Pancreas (tissue), 10 donors: Measurements from ENCODE around the gene MCAT. TPM values are rescaled to one million over a fixed set of nuclear protein-coding genes. Genes with fewer than 3 reads are reported as not detected.

Experiments
- ATAC-seq, 4 donors: fragments of 200-7000 bp; cut with Tn5 transposase; one replicate each; pipeline versions ENCODE4 v1.8.0 to v1.9.1; 2020; ENCODE audit warnings: mild to moderate bottlenecking in 4 of 4, moderate library complexity in 4 of 4
- DNase-seq, 6 donors: peaks; one replicate each; pipeline ENCODE4 v3.0.0-alpha.2; 2020
- FAIRE-seq: peaks from 2 replicates; lab custom pipeline; 2012; peaks lifted over from hg19 to GRCh38; lab: Jason Lieb, UNC
- H3K27ac ChIP-seq, 4 donors: fragments of 200-600 bp; sonication (generic); 1 replicate in 3 of 4; 2 replicates in 1 of 4; pipeline versions ENCODE4 v1.5.0 to v1.8.0; 2020
- H3K27me3 ChIP-seq, 4 donors: fragments of 200-600 bp; one replicate each; pipeline ENCODE4 v1.8.0; 2021
- H3K36me3 ChIP-seq, 3 donors: fragments of 200-600 bp; sonication (generic) in 1 of 3; one replicate each; pipeline versions ENCODE4 v1.5.0 to v1.8.0; 2020 to 2021
- H3K4me1 ChIP-seq, 3 donors: fragments of 200-600 bp; one replicate each; pipeline ENCODE4 v1.8.0; 2021
- H3K4me3 ChIP-seq, 4 donors: fragments of 200-600 bp; sonication (generic) in 2 of 4; one replicate each; pipeline versions ENCODE4 v1.5.0 to v1.8.0; 2020 to 2021
- H3K9me3 ChIP-seq, 4 donors: fragments of 200-600 bp; one replicate each; pipeline ENCODE4 v1.8.0; 2021
- WGBS, 2 donors: extraction: QIAGEN DNeasy Blood & Tissue Kit; methylation state at CpG; one replicate each; pipeline ENCODE4 v1.1.7; 2013; 5-methylcytosine and 5-hydroxymethylcytosine counted together
- intact Hi-C, 3 donors: fragments of 100-400 bp; cut with DNase I; formaldehyde crosslinking; loops; one replicate each; pipeline versions ENCODE4 v1.11.1 to v1.14.2; 2022
- polyA plus RNA-seq, 2 donors: library from polyadenylated mRNA; stranded (reverse); fragments of 200-250 nt; gene quantifications; one replicate each; pipeline ENCODE4 v1.2.3, GENCODE V29; 2013
- total RNA-seq, 6 donors: library from RNA; stranded (reverse); fragmentation: NEBNext Ultra II Directional in 4 of 6; extraction: Animal tissue kit (Norgen Biotek cat#: 25700) in 4 of 6; gene quantifications; one replicate each; pipeline versions ENCODE4 v1.2.1 to v1.2.4, GENCODE V29; 2021 to 2023
- TF ChIP-seq, protein P1 (sequence below), 4 donors: fragments of 200-600 bp; sonication (generic) in 3 of 4; IDR thresholded peaks; one replicate each; pipeline versions ENCODE4 v1.5.0 to v1.8.0; 2021; ENCODE audit warnings: antibody characterized with exemption in 4 of 4
- donor health status: healthy with polysubstance abuse.
- donor health status: DM: no; HTN: no; CAD: no; lungs with moderate emphysema.
- donor health status: DM: no; HTN: no; CAD: no.
- donor health status: control.
- donor health status: control.
- donor health status: Bipolar disorder and iron deficiency.
- donor health status: DM: yes; HTN: yes; CAD: no.
- donor health status: DM: no; HTN: no; CAD: no.
- donor health status: DM: no; HTN: no; CAD: no.
- donor health status: DM: yes; HTN: yes; CAD: no.

Gene MCAT
- total and polyA plus RNA-seq, 8 donors = 7.0 to 14.1 (median 10.7) TPM

DNA sequence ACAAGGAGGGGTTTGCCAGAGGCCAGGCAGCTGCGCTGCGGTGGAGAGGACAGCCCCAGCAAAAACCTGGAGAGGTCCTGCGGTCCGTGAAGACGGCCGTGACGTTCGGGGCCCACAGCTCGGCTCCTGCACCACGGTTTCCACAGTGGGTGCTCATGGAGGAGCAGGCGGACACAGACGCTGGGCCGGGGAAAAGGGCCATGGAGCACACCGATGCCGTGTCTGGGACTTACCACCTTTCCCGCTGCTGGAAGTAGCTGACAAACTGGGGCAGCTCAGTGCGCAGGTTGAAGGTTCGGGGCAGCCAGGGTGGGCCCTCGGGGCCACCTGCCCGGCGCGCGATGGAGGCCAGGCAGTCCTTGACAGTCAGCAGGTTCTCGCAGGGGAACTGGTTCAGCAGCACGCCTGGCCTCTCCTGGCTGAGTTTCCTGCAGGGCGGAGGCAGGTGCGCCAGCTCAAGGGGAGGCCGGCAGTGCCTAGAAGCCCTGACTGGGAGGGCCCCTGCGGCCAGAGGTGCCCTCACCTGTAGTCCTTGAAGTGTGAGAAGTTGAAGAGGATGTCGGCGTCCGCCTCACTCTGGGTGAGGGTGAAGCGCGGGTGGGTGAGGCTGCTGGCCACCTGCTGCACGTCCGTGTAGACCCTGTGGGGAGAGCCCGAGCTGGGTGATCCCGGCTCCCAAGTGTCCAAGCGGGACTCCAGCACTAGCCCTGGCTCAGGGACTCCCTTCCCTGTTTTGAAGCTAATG is 30.9 kb upstream of the MCAT start:
- peaks cover 0 to 29% (median 12%) of the 10 kb centered on the region in 3 donors for H3K36me3 ChIP-seq

DNA sequence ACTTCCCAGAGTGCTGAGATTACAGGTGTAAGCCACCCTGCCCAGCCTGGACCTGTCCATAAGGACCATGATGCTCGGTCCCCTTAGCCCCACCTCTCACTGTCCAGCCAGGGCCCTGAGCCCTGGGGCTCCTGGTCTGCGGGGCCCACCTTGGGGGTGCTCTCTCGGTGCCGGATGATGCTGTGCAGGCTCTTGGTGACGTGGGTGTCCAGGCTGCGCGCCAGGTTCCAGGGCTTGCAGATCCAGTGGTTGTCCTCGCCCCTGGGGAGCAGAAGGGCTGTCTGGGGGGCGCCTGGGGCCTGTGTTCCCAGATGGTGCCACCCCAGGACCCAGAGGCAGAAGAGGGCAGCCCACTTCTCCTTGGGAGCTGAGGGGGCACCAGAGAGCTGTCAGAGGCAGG is 30.4 kb upstream of the MCAT start:
- Histone ChIP-seq H3K27me3 (no peaks in the 10 kb centered on the region), H3K9me3 (no peaks in the 10 kb centered on the region), H3K4me3 (no peak overlapping the region), H3K4me1 (no peaks in the 10 kb centered on the region), H3K36me3 (peaks cover 0 to 24% (median 12%) of the 10 kb centered on the region in 3 donors), H3K27ac (no peak overlapping the region)
- intact Hi-C loops = no loop called here
- DNase-seq = peak in 1 of 6 donors; percentile 68
- FAIRE-seq = no peak
- 95 to 96% methylated on average over 9 of the region's 9 CpGs for WGBS, 2 donors
- TF ChIP-seq, protein P1, sequence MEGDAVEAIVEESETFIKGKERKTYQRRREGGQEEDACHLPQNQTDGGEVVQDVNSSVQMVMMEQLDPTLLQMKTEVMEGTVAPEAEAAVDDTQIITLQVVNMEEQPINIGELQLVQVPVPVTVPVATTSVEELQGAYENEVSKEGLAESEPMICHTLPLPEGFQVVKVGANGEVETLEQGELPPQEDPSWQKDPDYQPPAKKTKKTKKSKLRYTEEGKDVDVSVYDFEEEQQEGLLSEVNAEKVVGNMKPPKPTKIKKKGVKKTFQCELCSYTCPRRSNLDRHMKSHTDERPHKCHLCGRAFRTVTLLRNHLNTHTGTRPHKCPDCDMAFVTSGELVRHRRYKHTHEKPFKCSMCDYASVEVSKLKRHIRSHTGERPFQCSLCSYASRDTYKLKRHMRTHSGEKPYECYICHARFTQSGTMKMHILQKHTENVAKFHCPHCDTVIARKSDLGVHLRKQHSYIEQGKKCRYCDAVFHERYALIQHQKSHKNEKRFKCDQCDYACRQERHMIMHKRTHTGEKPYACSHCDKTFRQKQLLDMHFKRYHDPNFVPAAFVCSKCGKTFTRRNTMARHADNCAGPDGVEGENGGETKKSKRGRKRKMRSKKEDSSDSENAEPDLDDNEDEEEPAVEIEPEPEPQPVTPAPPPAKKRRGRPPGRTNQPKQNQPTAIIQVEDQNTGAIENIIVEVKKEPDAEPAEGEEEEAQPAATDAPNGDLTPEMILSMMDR (IDR thresholded peaks at IDR 0.05) = no peak
- ATAC-seq = no peak

More for the DNA sequence above, 30.9 kb upstream of the MCAT start:
- ATAC-seq (no peak), FAIRE-seq (no peak), DNase-seq (peak in 1 of 6 donors; percentile 72)
- no peak overlapping the region for H3K27ac ChIP-seq
- H3K4me3 ChIP-seq = no peak overlapping the region
- no peaks in the 10 kb centered on the region for H3K27me3 ChIP-seq
- 96% methylated on average over 39 of the region's 39 CpGs for WGBS, 2 donors
- TF ChIP-seq, protein P1 (IDR thresholded peaks at IDR 0.05) = no peak
- H3K9me3 ChIP-seq = no peaks in the 10 kb centered on the region
- intact Hi-C loops = no loop called here
- H3K4me1 ChIP-seq = no peaks in the 10 kb centered on the region

DNA sequence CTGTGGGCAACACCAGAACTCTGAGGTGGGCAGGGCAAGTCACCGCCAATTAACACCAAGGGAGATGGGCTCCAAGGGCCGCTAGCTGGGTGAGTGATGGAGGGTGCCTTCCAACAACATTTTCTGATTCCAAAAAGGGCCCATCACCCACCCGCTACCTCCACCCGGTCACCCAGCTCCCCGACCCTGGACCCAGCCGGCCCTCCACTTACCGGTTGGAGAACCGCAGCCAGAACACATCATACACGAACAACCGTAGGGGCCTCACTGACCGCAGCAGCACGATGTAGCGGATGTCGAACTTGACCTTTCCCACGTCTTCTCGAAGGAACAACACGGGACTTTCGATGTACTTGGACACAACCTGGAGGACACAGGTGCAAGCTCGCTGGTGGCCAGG is 29.0 kb upstream of the MCAT start:
- WGBS, 2 donors = 96 to 97% methylated on average over 19 of the region's 19 CpGs
- Histone ChIP-seq H3K9me3 (no peaks in the 10 kb centered on the region), H3K27ac (no peak overlapping the region), H3K4me3 (no peak overlapping the region), H3K36me3 (peaks cover 0 to 24% (median 12%) of the 10 kb centered on the region in 3 donors), H3K4me1 (no peaks in the 10 kb centered on the region), H3K27me3 (no peaks in the 10 kb centered on the region)
- TF ChIP-seq, protein P1 (IDR thresholded peaks at IDR 0.05) = no peak
- FAIRE-seq (no peak), ATAC-seq (no peak), DNase-seq (peak in 1 of 6 donors; percentile 34)
- intact Hi-C loops = no loop called here

DNA sequence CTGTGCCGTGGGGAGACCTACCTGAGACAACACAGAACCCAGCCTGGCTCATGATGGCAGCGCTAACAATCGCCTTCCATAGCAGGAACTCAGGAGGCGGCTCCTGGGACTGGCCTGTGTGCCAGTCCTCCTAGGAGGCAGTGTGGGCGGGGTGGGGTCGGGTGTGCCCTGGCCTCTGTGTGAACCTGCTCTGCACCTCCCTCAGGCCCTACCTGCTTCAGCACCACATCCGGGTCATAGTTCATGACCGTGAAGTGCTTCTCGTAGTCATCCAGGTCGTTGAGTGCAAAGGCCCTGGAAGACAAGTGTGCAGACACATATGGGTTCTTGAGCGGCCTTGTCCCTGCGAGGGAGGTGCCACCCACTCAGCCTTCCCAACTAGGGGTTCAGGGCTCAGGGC is 28.4 kb upstream of the MCAT start:
- 86% methylated on average over 12 of the region's 12 CpGs for WGBS, 2 donors
- TF ChIP-seq, protein P1 (IDR thresholded peaks at IDR 0.05) = no peak
- Histone ChIP-seq H3K4me1 (no peaks in the 10 kb centered on the region), H3K36me3 (peaks cover 0 to 24% (median 12%) of the 10 kb centered on the region in 3 donors), H3K27me3 (no peaks in the 10 kb centered on the region), H3K4me3 (no peak overlapping the region), H3K27ac (no peak overlapping the region), H3K9me3 (no peaks in the 10 kb centered on the region)
- intact Hi-C loops = no loop called here
- ATAC-seq (peak in 1 of 4 donors; percentile 43), FAIRE-seq (no peak), DNase-seq (peak in 1 of 6 donors; percentile 34)

DNA sequence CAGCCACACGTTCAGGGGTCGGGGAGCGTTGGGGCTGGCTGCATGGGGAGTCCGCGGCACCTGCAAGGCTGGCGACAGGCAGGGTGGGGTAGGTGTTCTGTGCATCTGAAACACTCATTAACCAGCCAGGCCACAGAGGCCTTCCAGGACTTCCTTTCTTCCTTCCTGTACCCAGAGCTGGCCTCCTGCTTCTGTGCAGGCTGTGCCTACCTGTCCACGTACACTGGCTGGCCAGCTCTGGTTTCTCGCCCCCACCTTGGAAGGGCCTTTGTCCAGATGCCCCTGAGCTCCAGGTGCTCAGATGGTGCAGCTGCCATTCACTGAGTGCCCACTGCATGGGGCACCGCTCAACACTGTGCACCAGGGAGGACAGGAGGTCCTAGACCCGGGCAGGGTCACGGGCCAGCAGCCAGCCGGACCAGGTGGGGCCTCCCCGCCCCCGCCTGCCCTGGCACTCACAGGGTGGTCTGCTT is 27.9 kb upstream of the MCAT start:
- 90 to 91% methylated on average over 14 of the region's 14 CpGs for WGBS, 2 donors
- peak in 1 of 4 donors; percentile 22 for ATAC-seq
- intact Hi-C loops = no loop called here

More for the DNA sequence above, 27.9 kb upstream of the MCAT start:
- FAIRE-seq = no peak
- peaks cover 0 to 24% (median 12%) of the 10 kb centered on the region in 3 donors for H3K36me3 ChIP-seq
- H3K27ac ChIP-seq = no peak overlapping the region
- no peak for DNase-seq
- TF ChIP-seq, protein P1 (IDR thresholded peaks at IDR 0.05) = no peak
- no peak overlapping the region for H3K4me3 ChIP-seq
- H3K4me1 ChIP-seq = no peaks in the 10 kb centered on the region
- no peaks in the 10 kb centered on the region for H3K27me3 ChIP-seq
- no peaks in the 10 kb centered on the region for H3K9me3 ChIP-seq
